ENCODE data around the gene ZNF607.
"Not testable (repeated sequence)": the region's sequence is repeated elsewhere in the genome, so short reads cannot be mapped to it uniquely, and the experiment has no call there.

The ZNF607 gene

GRCh38 chr19:37719111-37719926 lies at the start of gene ZNF607:
TSS of gene ZNF607 (minus strand) at chr19:37719761. CDS start at chr19:37711618, 8,143 bp downstream.
- DNase-seq (ENCODE audit: low read depth in 1 of 2, low spot score in 1 of 2), result peak; percentile 49 to 76

GRCh38 chr19:37763488-37763887 lies 43.9 kb upstream of the ZNF607 start:
- no peak for DNase-seq (ENCODE audit: low read depth in 1 of 2, low spot score in 1 of 2)

- DNase-seq (ENCODE audit: low read depth in 1 of 2, low spot score in 1 of 2), result not testable (repeated sequence)
Measured at GRCh38 chr19:37757683-37758082, 38.1 kb upstream of the ZNF607 start.

GRCh38 chr19:37738371-37738770 lies 18.8 kb upstream of the ZNF607 start:
- no peak for DNase-seq (ENCODE audit: low read depth in 1 of 2, low spot score in 1 of 2)

GRCh38 chr19:37725181-37725580 lies 5.6 kb upstream of the ZNF607 start:
- DNase-seq (ENCODE audit: low read depth in 1 of 2, low spot score in 1 of 2), result no peak

- no peak for DNase-seq (ENCODE audit: low read depth in 1 of 2, low spot score in 1 of 2)
Measured at GRCh38 chr19:37719927-37720265, 335 bp upstream of the ZNF607 start.

- no peak for DNase-seq (ENCODE audit: low read depth in 1 of 2, low spot score in 1 of 2)
Measured at GRCh38 chr19:37718304-37718703, 1.3 kb downstream of the ZNF607 start.

GRCh38 chr19:37716140-37716539 lies 3.4 kb downstream of the ZNF607 start:
- DNase-seq (ENCODE audit: low read depth in 1 of 2, low spot score in 1 of 2), result no peak

GRCh38 chr19:37706052-37706605 lies 13.4 kb downstream of the ZNF607 start:
- DNase-seq (ENCODE audit: low read depth in 1 of 2, low spot score in 1 of 2), result no peak

GRCh38 chr19:37699057-37699456 lies 20.5 kb downstream of the ZNF607 start:
- DNase-seq (ENCODE audit: low read depth in 1 of 2, low spot score in 1 of 2), result no peak

GRCh38 chr19:37698216-37698615 lies 21.3 kb downstream of the ZNF607 start:
- DNase-seq (ENCODE audit: low read depth in 1 of 2, low spot score in 1 of 2), result no peak

- DNase-seq (ENCODE audit: low read depth in 1 of 2, low spot score in 1 of 2), result no peak
Measured at GRCh38 chr19:37695144-37695899, 24.2 kb downstream of the ZNF607 start.

GRCh38 chr19:37692956-37693620 lies 26.5 kb downstream of the ZNF607 start:
- DNase-seq (ENCODE audit: low read depth in 1 of 2, low spot score in 1 of 2), result no peak

- DNase-seq (ENCODE audit: low read depth in 1 of 2, low spot score in 1 of 2), result peak; percentile 54 to 57
Measured at GRCh38 chr19:37691881-37692504, 27.6 kb downstream of the ZNF607 start.

- DNase-seq (ENCODE audit: low read depth in 1 of 2, low spot score in 1 of 2), result no peak
Measured at GRCh38 chr19:37683520-37683919, 36.0 kb downstream of the ZNF607 start.

GRCh38 chr19:37669450-37669914 lies 50.1 kb downstream of the ZNF607 start:
- DNase-seq (ENCODE audit: low read depth in 1 of 2, low spot score in 1 of 2), result no peak

- not testable (repeated sequence) for DNase-seq (ENCODE audit: low read depth in 1 of 2, low spot score in 1 of 2)
Measured at GRCh38 chr19:37657157-37657556, 62.4 kb downstream of the ZNF607 start.

- peak; percentile 61 to 67 for DNase-seq (ENCODE audit: low read depth in 1 of 2, low spot score in 1 of 2)
Measured at GRCh38 chr19:37655689-37656371, 63.7 kb downstream of the ZNF607 start.

GRCh38 chr19:37655301-37655688 lies 64.3 kb downstream of the ZNF607 start, which contains the start of gene ZFP30:
TSS of gene ZFP30 (minus strand) at chr19:37655465. CDS start at chr19:37647822, 7,643 bp downstream.
- peak; percentile 60 to 65 for DNase-seq (ENCODE audit: low read depth in 1 of 2, low spot score in 1 of 2)

GRCh38 chr19:37654629-37655300 lies 64.8 kb downstream of the ZNF607 start:
- DNase-seq (ENCODE audit: low read depth in 1 of 2, low spot score in 1 of 2), result peak in 1 of 2 donors; percentile 4

Measured in activated T-helper 1 cell treated with anti-CD3 and anti-CD28 coated beads, Interleukin-2, amount 50 U/mL, for 16 hours (primary cell).